SJSA1 (cell line): ENCODE measurements around the gene NAA38. TPM values are rescaled to one million over a fixed set of nuclear protein-coding genes. Genes with fewer than 3 reads are reported as not detected.

Source experiments
- DNase-seq, 2 experiments: peaks; one replicate each; pipeline ENCODE4 v3.0.0-alpha.2; 2015 to 2020; ENCODE audit warnings: low spot score in 2 of 2, low read depth in 1 of 2
- H3K27ac ChIP-seq: fragments of 250-450 bp; sonication (Bioruptor Pico); 2 replicates; pipeline ENCODE4 v1.5.1; 2020; ENCODE audit warnings: mild to moderate bottlenecking, moderate library complexity
- H3K27me3 ChIP-seq: fragments of 250-450 bp; sonication (Bioruptor Pico); replicated peaks from 2 replicates; pipeline ENCODE4 v1.5.1; 2020; ENCODE audit warnings: mild to moderate bottlenecking, moderate library complexity
- H3K36me3 ChIP-seq: fragments of 250-450 bp; sonication (Bioruptor Pico); 2 replicates; pipeline ENCODE4 v1.5.1; 2020; ENCODE audit warnings: mild to moderate bottlenecking
- H3K4me1 ChIP-seq: fragments of 250-450 bp; sonication (Bioruptor Pico); replicated peaks from 2 replicates; pipeline ENCODE4 v1.6.1; 2021; ENCODE audit warnings: mild to moderate bottlenecking
- H3K4me3 ChIP-seq: fragments of 250-450 bp; sonication (Bioruptor Pico); 2 replicates; pipeline ENCODE4 v1.5.1; 2020; ENCODE audit warnings: mild to moderate bottlenecking
- H3K9me3 ChIP-seq: fragments of 250-450 bp; sonication (Bioruptor Pico); replicated peaks from 2 replicates; pipeline ENCODE4 v1.5.1; 2020; ENCODE audit warnings: mild to moderate bottlenecking
- total RNA-seq: library from RNA; depleted of rRNA; stranded (reverse); fragments of >200 nt; shearing (Covaris generic); gene quantifications from 2 replicates; pipeline ENCODE4 v1.2.3, GENCODE V29; 2014

Gene NAA38
- total RNA-seq, 1 experiment from 2014 or later: 90.7 TPM

- Histone ChIP-seq H3K4me3 (peak overlapping the region; percentile 63), H3K36me3 (peaks cover 30% of the 10 kb centered on the region), H3K4me1 (peaks cover 37% of the 10 kb centered on the region), H3K9me3 (no peaks in the 10 kb centered on the region), H3K27me3 (no peaks in the 10 kb centered on the region), H3K27ac (peak overlapping the region; percentile 75)
- DNase-seq: peak in 1 of 2 experiments; percentile 57
These were observed 29.1 kb upstream of the NAA38 start for GRCh38 chr17:7886227-7887037.

GRCh38 chr17:7885367-7886226 lies 28.2 kb upstream of the NAA38 start:
- Histone ChIP-seq H3K36me3 (peaks cover 27% of the 10 kb centered on the region), H3K27me3 (no peaks in the 10 kb centered on the region), H3K4me3 (peak overlapping the region; percentile 63), H3K9me3 (no peaks in the 10 kb centered on the region), H3K4me1 (peaks cover 37% of the 10 kb centered on the region), H3K27ac (peak overlapping the region; percentile 75)
- peak; percentile 78 to 80 for DNase-seq

GRCh38 chr17:7884581-7885366 lies 27.4 kb upstream of the NAA38 start:
- H3K27ac ChIP-seq: no peak overlapping the region
- no peaks in the 10 kb centered on the region for H3K9me3 ChIP-seq
- peak overlapping the region; percentile 63 for H3K4me3 ChIP-seq
- H3K36me3 ChIP-seq: peaks cover 27% of the 10 kb centered on the region
- H3K27me3 ChIP-seq: no peaks in the 10 kb centered on the region
- H3K4me1 ChIP-seq: peaks cover 37% of the 10 kb centered on the region
- peak in 1 of 2 experiments; percentile 22 for DNase-seq

- peaks cover 21% of the 10 kb centered on the region for H3K36me3 ChIP-seq
These were observed 26.5 kb upstream of the NAA38 start for GRCh38 chr17:7883781-7884386.

GRCh38 chr17:7882629-7883028 lies 25.3 kb upstream of the NAA38 start:
- Histone ChIP-seq H3K9me3 (no peaks in the 10 kb centered on the region), H3K27me3 (no peaks in the 10 kb centered on the region), H3K4me1 (peaks cover 15% of the 10 kb centered on the region), H3K27ac (no peak overlapping the region), H3K4me3 (no peak overlapping the region), H3K36me3 (peaks cover 25% of the 10 kb centered on the region)
- no peak for DNase-seq

More at GRCh38 chr17:7883781-7884386, 26.5 kb upstream of the NAA38 start:
- DNase-seq: peak in 1 of 2 experiments; percentile 37
- peaks cover 28% of the 10 kb centered on the region for H3K4me1 ChIP-seq
- peak overlapping the region; percentile 58 for H3K27ac ChIP-seq
- no peaks in the 10 kb centered on the region for H3K9me3 ChIP-seq
- peak overlapping the region; percentile 28 for H3K4me3 ChIP-seq
- H3K27me3 ChIP-seq: no peaks in the 10 kb centered on the region

GRCh38 chr17:7882068-7882467 lies 24.7 kb upstream of the NAA38 start:
- no peak overlapping the region for H3K4me3 ChIP-seq
- H3K27ac ChIP-seq: no peak overlapping the region

GRCh38 chr17:7881276-7882054 lies 24.1 kb upstream of the NAA38 start:
- no peak overlapping the region for H3K4me3 ChIP-seq
- H3K4me1 ChIP-seq: peaks cover 8% of the 10 kb centered on the region
- H3K27ac ChIP-seq: no peak overlapping the region
- peaks cover 25% of the 10 kb centered on the region for H3K36me3 ChIP-seq
- DNase-seq: no peak
- no peaks in the 10 kb centered on the region for H3K27me3 ChIP-seq
- H3K9me3 ChIP-seq: no peaks in the 10 kb centered on the region

More at GRCh38 chr17:7882068-7882467, 24.7 kb upstream of the NAA38 start:
- H3K4me1 ChIP-seq: peaks cover 14% of the 10 kb centered on the region
- H3K9me3 ChIP-seq: no peaks in the 10 kb centered on the region
- no peak for DNase-seq
- peaks cover 25% of the 10 kb centered on the region for H3K36me3 ChIP-seq
- H3K27me3 ChIP-seq: no peaks in the 10 kb centered on the region

GRCh38 chr17:7880076-7880868 lies 22.9 kb upstream of the NAA38 start:
- Histone ChIP-seq H3K4me3 (no peak overlapping the region), H3K27ac (no peak overlapping the region), H3K36me3 (peaks cover 25% of the 10 kb centered on the region), H3K27me3 (no peaks in the 10 kb centered on the region), H3K9me3 (no peaks in the 10 kb centered on the region), H3K4me1 (peaks cover 7% of the 10 kb centered on the region)
- no peak for DNase-seq

- Histone ChIP-seq H3K9me3 (no peaks in the 10 kb centered on the region), H3K27me3 (no peaks in the 10 kb centered on the region), H3K4me3 (no peak overlapping the region), H3K27ac (no peak overlapping the region), H3K4me1 (no peaks in the 10 kb centered on the region), H3K36me3 (peaks cover 25% of the 10 kb centered on the region)
- no peak for DNase-seq
These were observed 20.9 kb upstream of the NAA38 start for GRCh38 chr17:7878234-7878633.

- no peaks in the 10 kb centered on the region for H3K4me1 ChIP-seq
- DNase-seq: no peak
- no peaks in the 10 kb centered on the region for H3K27me3 ChIP-seq
- H3K27ac ChIP-seq: no peak overlapping the region
- H3K36me3 ChIP-seq: peaks cover 21% of the 10 kb centered on the region
- H3K4me3 ChIP-seq: no peak overlapping the region
- H3K9me3 ChIP-seq: no peaks in the 10 kb centered on the region
These were observed 18.5 kb upstream of the NAA38 start for GRCh38 chr17:7875804-7876370.

GRCh38 chr17:7873051-7873450 lies 15.7 kb upstream of the NAA38 start:
- Histone ChIP-seq H3K27me3 (no peaks in the 10 kb centered on the region), H3K27ac (no peak overlapping the region), H3K36me3 (peaks cover 9% of the 10 kb centered on the region; the same call in 1 of the 2 replicates), H3K9me3 (no peaks in the 10 kb centered on the region), H3K4me1 (no peaks in the 10 kb centered on the region), H3K4me3 (no peak overlapping the region)
- no peak for DNase-seq
